Activated T-helper 17 cell treated with anti-CD3 and anti-CD28 coated beads, Interleukin-2, amount 50 U/mL, for 72 hours (primary cell): ENCODE results near the gene ZNF124. TPM values are rescaled to one million over a fixed set of nuclear protein-coding genes. Genes with fewer than 3 reads are reported as not detected.
"Not testable (repeated sequence)": the region's sequence is repeated elsewhere in the genome, so short reads cannot be mapped to it uniquely, and the experiment has no call there.

Source experiments
- ATAC-seq: fragments of 150-1000 bp; cut with Tn5 transposase; replicated peaks from 2 replicates; pipeline ENCODE4 v1.10.0; 2021; ENCODE audit warnings: mild to moderate bottlenecking, moderate library complexity
- H3K27ac Mint-ChIP-seq: one replicate; pipeline ENCODE4 v1.8.0; 2022; ENCODE audit warnings: mixed read lengths
- H3K27me3 Mint-ChIP-seq: one replicate; pipeline ENCODE4 v1.8.0; 2022; ENCODE audit warnings: mixed read lengths
- H3K36me3 Mint-ChIP-seq: one replicate; pipeline ENCODE4 v1.8.0; 2022; ENCODE audit warnings: low read depth, mild to moderate bottlenecking, mixed read lengths
- H3K4me1 Mint-ChIP-seq: one replicate; pipeline ENCODE4 v1.8.0; 2022; ENCODE audit warnings: mixed read lengths
- H3K4me3 Mint-ChIP-seq: one replicate; pipeline ENCODE4 v1.8.0; 2022; ENCODE audit warnings: mild to moderate bottlenecking, mixed read lengths
- H3K9me3 Mint-ChIP-seq: one replicate; pipeline ENCODE4 v1.8.0; 2022; ENCODE audit warnings: mixed read lengths
- total RNA-seq, 2 donors: library from RNA; stranded (reverse); gene quantifications; one replicate each; pipeline ENCODE4 v1.2.3, GENCODE V29; 2022

The ZNF124 gene
- total RNA-seq, 2 donors from 2014 or later: 11.6 to 14.4 TPM

GRCh38 chr1:247146671-247147070 lies 25.1 kb downstream of the ZNF124 start:
- Mint-ChIP-seq H3K36me3 (peaks cover 62% of the 10 kb centered on the region), H3K27ac (no peak overlapping the region), H3K27me3 (no peaks in the 10 kb centered on the region), H3K4me3 (no peak overlapping the region), H3K4me1 (no peaks in the 10 kb centered on the region), H3K9me3 (peaks cover 28% of the 10 kb centered on the region)
- no peak for ATAC-seq

GRCh38 chr1:247145279-247145678 lies 26.5 kb downstream of the ZNF124 start:
- ATAC-seq: no peak
- Mint-ChIP-seq H3K9me3 (peaks cover 33% of the 10 kb centered on the region), H3K4me1 (no peaks in the 10 kb centered on the region), H3K36me3 (peaks cover 53% of the 10 kb centered on the region), H3K27ac (no peak overlapping the region), H3K27me3 (no peaks in the 10 kb centered on the region), H3K4me3 (no peak overlapping the region)

- not testable (repeated sequence) for H3K4me1 Mint-ChIP-seq, ATAC-seq, H3K4me3 Mint-ChIP-seq, H3K27ac Mint-ChIP-seq, H3K27me3 Mint-ChIP-seq
- peaks cover 58% of the 10 kb centered on the region for H3K9me3 Mint-ChIP-seq
- H3K36me3 Mint-ChIP-seq: peaks cover 35% of the 10 kb centered on the region
Observed at GRCh38 chr1:247139557-247139956, 32.3 kb downstream of the ZNF124 start.

GRCh38 chr1:247131236-247131635 lies 40.6 kb downstream of the ZNF124 start:
- no peak for ATAC-seq
- H3K27ac Mint-ChIP-seq: no peak overlapping the region
- peaks cover 25% of the 10 kb centered on the region for H3K9me3 Mint-ChIP-seq
- peaks cover 28% of the 10 kb centered on the region for H3K36me3 Mint-ChIP-seq
- no peak overlapping the region for H3K4me3 Mint-ChIP-seq
- H3K4me1 Mint-ChIP-seq: peaks cover 7% of the 10 kb centered on the region
- no peaks in the 10 kb centered on the region for H3K27me3 Mint-ChIP-seq

- Mint-ChIP-seq H3K27ac (peak overlapping the region; percentile 78), H3K36me3 (peaks cover 18% of the 10 kb centered on the region), H3K4me3 (peak overlapping the region; percentile 84)
- not testable (repeated sequence) for H3K9me3 Mint-ChIP-seq, H3K4me1 Mint-ChIP-seq, ATAC-seq, H3K27me3 Mint-ChIP-seq
Observed at GRCh38 chr1:247127519-247128282, 44.1 kb downstream of the ZNF124 start.

GRCh38 chr1:247126601-247127000 lies 45.2 kb downstream of the ZNF124 start:
- not testable (repeated sequence) for H3K27me3 Mint-ChIP-seq
- peaks cover 18% of the 10 kb centered on the region for H3K36me3 Mint-ChIP-seq
- peak; percentile 71 for ATAC-seq

GRCh38 chr1:247126166-247126565 lies 45.7 kb downstream of the ZNF124 start:
- H3K4me1 Mint-ChIP-seq, H3K27me3 Mint-ChIP-seq, H3K27ac Mint-ChIP-seq, H3K4me3 Mint-ChIP-seq, H3K9me3 Mint-ChIP-seq: not testable (repeated sequence)
- peak; percentile 100 for ATAC-seq
- H3K36me3 Mint-ChIP-seq: peaks cover 18% of the 10 kb centered on the region

More at GRCh38 chr1:247126601-247127000, 45.2 kb downstream of the ZNF124 start:
- H3K27ac Mint-ChIP-seq, H3K9me3 Mint-ChIP-seq, H3K4me3 Mint-ChIP-seq, H3K4me1 Mint-ChIP-seq: not testable (repeated sequence)

- no peak overlapping the region for H3K27ac Mint-ChIP-seq
- ATAC-seq: no peak
- no peak overlapping the region for H3K4me3 Mint-ChIP-seq
- H3K4me1 Mint-ChIP-seq: no peaks in the 10 kb centered on the region
- H3K27me3 Mint-ChIP-seq: no peaks in the 10 kb centered on the region
- no peaks in the 10 kb centered on the region for H3K9me3 Mint-ChIP-seq
- H3K36me3 Mint-ChIP-seq: no peaks in the 10 kb centered on the region
Observed at GRCh38 chr1:247121382-247121781, 50.4 kb downstream of the ZNF124 start.

- not testable (repeated sequence) for H3K27me3 Mint-ChIP-seq, H3K36me3 Mint-ChIP-seq, H3K4me3 Mint-ChIP-seq, H3K9me3 Mint-ChIP-seq, H3K4me1 Mint-ChIP-seq, ATAC-seq, H3K27ac Mint-ChIP-seq
Observed at GRCh38 chr1:247120408-247120668, 51.5 kb downstream of the ZNF124 start.

GRCh38 chr1:247119600-247120407 lies 52.0 kb downstream of the ZNF124 start:
- no peaks in the 10 kb centered on the region for H3K27me3 Mint-ChIP-seq
- H3K4me3 Mint-ChIP-seq: no peak overlapping the region

GRCh38 chr1:247118946-247119446 lies 52.8 kb downstream of the ZNF124 start:
- no peaks in the 10 kb centered on the region for H3K9me3 Mint-ChIP-seq
- no peaks in the 10 kb centered on the region for H3K27me3 Mint-ChIP-seq
- peak; percentile 47 for ATAC-seq
- H3K27ac Mint-ChIP-seq: no peak overlapping the region
- no peaks in the 10 kb centered on the region for H3K36me3 Mint-ChIP-seq
- peaks cover 4% of the 10 kb centered on the region for H3K4me1 Mint-ChIP-seq
- H3K4me3 Mint-ChIP-seq: no peak overlapping the region

More at GRCh38 chr1:247119600-247120407, 52.0 kb downstream of the ZNF124 start:
- Mint-ChIP-seq H3K4me1 (peaks cover 4% of the 10 kb centered on the region), H3K27ac (no peak overlapping the region), H3K9me3 (no peaks in the 10 kb centered on the region), H3K36me3 (no peaks in the 10 kb centered on the region)
- no peak for ATAC-seq

GRCh38 chr1:247115545-247115944 lies 56.3 kb downstream of the ZNF124 start:
- ATAC-seq: no peak
- H3K9me3 Mint-ChIP-seq: no peaks in the 10 kb centered on the region
- no peak overlapping the region for H3K4me3 Mint-ChIP-seq
- H3K4me1 Mint-ChIP-seq: peaks cover 9% of the 10 kb centered on the region
- H3K27me3 Mint-ChIP-seq: peaks cover 9% of the 10 kb centered on the region
- no peaks in the 10 kb centered on the region for H3K36me3 Mint-ChIP-seq
- no peak overlapping the region for H3K27ac Mint-ChIP-seq

- no peak overlapping the region for H3K27ac Mint-ChIP-seq
- no peak for ATAC-seq
- peaks cover 10% of the 10 kb centered on the region for H3K4me1 Mint-ChIP-seq
- peaks cover 9% of the 10 kb centered on the region for H3K27me3 Mint-ChIP-seq
- no peaks in the 10 kb centered on the region for H3K9me3 Mint-ChIP-seq
- H3K36me3 Mint-ChIP-seq: no peaks in the 10 kb centered on the region
- H3K4me3 Mint-ChIP-seq: no peak overlapping the region
Observed at GRCh38 chr1:247115141-247115510, 56.7 kb downstream of the ZNF124 start.

- H3K27ac Mint-ChIP-seq: no peak overlapping the region
- H3K4me3 Mint-ChIP-seq: no peak overlapping the region
- no peaks in the 10 kb centered on the region for H3K36me3 Mint-ChIP-seq
- peak; percentile 16 for ATAC-seq
- H3K9me3 Mint-ChIP-seq: no peaks in the 10 kb centered on the region
- H3K4me1 Mint-ChIP-seq: peaks cover 10% of the 10 kb centered on the region
- peaks cover 13% of the 10 kb centered on the region for H3K27me3 Mint-ChIP-seq
Observed at GRCh38 chr1:247114351-247115140, 57.3 kb downstream of the ZNF124 start.
